H9 (cell line): ENCODE data around the gene ABCG8. TPM values are rescaled to one million over a fixed set of nuclear protein-coding genes. Genes with fewer than 3 reads are reported as not detected.

Experiments used
- DNase-seq: peaks from one replicate; pipeline ENCODE4 v3.0.0-alpha.2; 2017
- H2AFZ ChIP-seq: one replicate; pipeline ENCODE4 v1.6.1; 2013; ENCODE audit warnings: mild to moderate bottlenecking, low read length, control low read depth, moderate library complexity
- H2AK5ac ChIP-seq: 2 replicates; pipeline ENCODE4 v1.6.1; 2013; ENCODE audit warnings: low read length, control low read depth, mixed read lengths; ENCODE audit not compliant: insufficient read length
- H2BK120ac ChIP-seq: one replicate; pipeline ENCODE4 v1.6.1; 2013; ENCODE audit warnings: low read depth, mild to moderate bottlenecking, low read length, control low read depth, inconsistent platforms; ENCODE audit not compliant: poor library complexity, severe bottlenecking
- H2BK12ac ChIP-seq: 2 replicates; pipeline ENCODE4 v1.6.1; 2013; ENCODE audit warnings: low read length, control low read depth, mixed read lengths, low read depth; ENCODE audit not compliant: insufficient read length
- H2BK15ac ChIP-seq: 2 replicates; pipeline ENCODE4 v1.6.1; 2013; ENCODE audit warnings: low read depth, low read length, control low read depth
- H2BK20ac ChIP-seq: one replicate; pipeline ENCODE4 v1.6.1; 2013; ENCODE audit warnings: low read depth, mild to moderate bottlenecking, low read length, control low read depth, inconsistent platforms; ENCODE audit not compliant: poor library complexity, severe bottlenecking
- H2BK5ac ChIP-seq: 2 replicates; pipeline ENCODE4 v1.6.1; 2013; ENCODE audit warnings: low read length, control low read depth, mixed read lengths; ENCODE audit not compliant: insufficient read length
- H3K14ac ChIP-seq: 2 replicates; pipeline ENCODE4 v1.6.1; 2013; ENCODE audit warnings: low read length, control low read depth; ENCODE audit not compliant: insufficient read depth
- H3K18ac ChIP-seq: 2 replicates; pipeline ENCODE4 v1.6.1; 2013; ENCODE audit warnings: low read depth, mild to moderate bottlenecking, mixed read lengths, low read length, control low read depth; ENCODE audit not compliant: insufficient read length
- H3K23ac ChIP-seq: 2 replicates; pipeline ENCODE4 v1.6.1; 2013; ENCODE audit warnings: low read length, control low read depth, mixed read lengths, low read depth; ENCODE audit not compliant: insufficient read length
- H3K23me2 ChIP-seq: 2 replicates; pipeline ENCODE4 v1.6.1; 2013; ENCODE audit warnings: low read depth, mild to moderate bottlenecking, mixed read lengths, low read length, control low read depth; ENCODE audit not compliant: insufficient read length, poor library complexity, severe bottlenecking
- H3K27ac ChIP-seq: 2 replicates; pipeline ENCODE4 v1.5.1; 2013; ENCODE audit warnings: low read length, control low read depth, mixed read lengths, low read depth; ENCODE audit not compliant: insufficient read length
- H3K27me3 ChIP-seq: 2 replicates; pipeline ENCODE4 v1.6.1; 2013; ENCODE audit warnings: low read length, control low read depth, inconsistent platforms; ENCODE audit not compliant: insufficient read depth
- H3K4ac ChIP-seq: 2 replicates; pipeline ENCODE4 v1.6.1; 2013; ENCODE audit warnings: low read depth, mild to moderate bottlenecking, control low read depth, inconsistent platforms, low read length, moderate library complexity
- H3K4me1 ChIP-seq: 2 replicates; pipeline ENCODE4 v1.6.1; 2013; ENCODE audit warnings: low read length, control low read depth, inconsistent platforms; ENCODE audit not compliant: insufficient read depth
- H3K4me2 ChIP-seq: 2 replicates; pipeline ENCODE4 v1.6.1; 2013; ENCODE audit warnings: low read length, control low read depth, mixed read lengths; ENCODE audit not compliant: insufficient read length, insufficient read depth
- H3K56ac ChIP-seq: 2 replicates; pipeline ENCODE4 v1.6.1; 2013; ENCODE audit warnings: low read depth, mild to moderate bottlenecking, mixed read lengths, low read length, control low read depth; ENCODE audit not compliant: insufficient read length
- H3K79me1 ChIP-seq: 2 replicates; pipeline ENCODE4 v1.6.1; 2013; ENCODE audit warnings: low read depth, mild to moderate bottlenecking, moderate library complexity, low read length, control low read depth, inconsistent platforms; ENCODE audit not compliant: insufficient read depth, poor library complexity, severe bottlenecking
- H3K79me2 ChIP-seq: 2 replicates; pipeline ENCODE4 v1.6.1; 2013; ENCODE audit warnings: low read length, control low read depth, inconsistent platforms; ENCODE audit not compliant: insufficient read depth
- H3K9ac ChIP-seq: 2 replicates; pipeline ENCODE4 v1.6.1; 2013; ENCODE audit warnings: low read length, control low read depth, mixed read lengths; ENCODE audit not compliant: insufficient read length; ENCODE audit errors: extremely low read depth
- H3K9me3 ChIP-seq: one replicate; pipeline ENCODE4 v1.6.1; 2013; ENCODE audit warnings: low read depth, low read length, inconsistent platforms; ENCODE audit not compliant: control insufficient read depth
- H3T11ph ChIP-seq: one replicate; pipeline ENCODE4 v1.6.1; 2013; ENCODE audit warnings: mild to moderate bottlenecking, low read length, control low read depth, inconsistent platforms
- H4K20me1 ChIP-seq: one replicate; pipeline ENCODE4 v1.6.1; 2013; ENCODE audit not compliant: control insufficient read depth, insufficient read length, insufficient read depth
- H4K5ac ChIP-seq: 2 replicates; pipeline ENCODE4 v1.6.1; 2013; ENCODE audit warnings: low read depth, mild to moderate bottlenecking, mixed read lengths, low read length, control low read depth; ENCODE audit not compliant: insufficient read length
- H4K8ac ChIP-seq: replicated peaks from 2 replicates; pipeline ENCODE4 v1.6.1; 2013; ENCODE audit warnings: low read length, control low read depth, mixed read lengths, low read depth; ENCODE audit not compliant: insufficient read length
- H4K91ac ChIP-seq: 2 replicates; pipeline ENCODE4 v1.6.1; 2013; ENCODE audit warnings: low read depth, mild to moderate bottlenecking, moderate library complexity, mixed read lengths, low read length, control low read depth; ENCODE audit not compliant: insufficient read length
- H3K27ac Mint-ChIP-seq, 3 experiments: 2 replicates in 2 of 3; 3 replicates in 1 of 3; pipeline ENCODE4 v1.8.0; 2020 to 2021; ENCODE audit warnings: mixed read lengths in 3 of 3, mild to moderate bottlenecking in 1 of 3, moderate library complexity in 1 of 3
- H3K27me3 Mint-ChIP-seq: 2 replicates; pipeline ENCODE4 v1.8.0; 2021; ENCODE audit warnings: low read depth, mild to moderate bottlenecking, moderate library complexity, mixed read lengths
- H3K36me3 Mint-ChIP-seq, 3 experiments: 2 replicates in 2 of 3; 3 replicates in 1 of 3; pipeline ENCODE4 v1.8.0; 2020 to 2021; ENCODE audit warnings: low read depth in 3 of 3, mixed read lengths in 3 of 3; ENCODE audit not compliant: insufficient read depth in 1 of 3
- H3K4me1 Mint-ChIP-seq, 2 experiments: 2 replicates each; pipeline ENCODE4 v1.8.0; 2020; ENCODE audit warnings: mixed read lengths in 2 of 2
- H3K4me3 Mint-ChIP-seq, 2 experiments: 2 replicates in 1 of 2; 3 replicates in 1 of 2; pipeline ENCODE4 v1.8.0; 2020 to 2021; ENCODE audit warnings: mild to moderate bottlenecking in 2 of 2, mixed read lengths in 2 of 2, moderate library complexity in 1 of 2
- H3K9me3 Mint-ChIP-seq, 2 experiments: 2 replicates in 1 of 2; 3 replicates in 1 of 2; pipeline ENCODE4 v1.8.0; 2020; ENCODE audit warnings: mild to moderate bottlenecking in 2 of 2, mixed read lengths in 2 of 2, moderate library complexity in 1 of 2
- CTCF ChIP-seq: fragments of 200-600 bp; sonication (generic); conservative IDR thresholded peaks from 3 replicates; pipeline ENCODE4 v1.8.0; 2021; ENCODE audit warnings: antibody characterized with exemption, mild to moderate bottlenecking
- WGBS: extraction: QIAGEN DNeasy Blood & Tissue Kit; methylation state at CpG from one replicate; pipeline ENCODE4 v1.1.7; 2013; ENCODE audit warnings: missing lambda C conversion rate, low lambda C conversion rate, mixed read lengths; ENCODE audit not compliant: insufficient read length; ENCODE audit errors: extremely low coverage; 5-methylcytosine and 5-hydroxymethylcytosine counted together
- total RNA-seq: library from RNA; stranded (reverse); gene quantifications from 2 replicates; pipeline ENCODE4 v1.2.1, GENCODE V29; 2021

ABCG8 gene
- total RNA-seq, 1 experiment from 2014 or later, result not detected

GRCh38 chr2:43842866-43843226, 4.1 kb downstream of the ABCG8 start:
- H3K23me2 ChIP-seq, result no peaks in the 10 kb centered on the region
- no peaks in the 10 kb centered on the region for H3K36me3 Mint-ChIP-seq

More at GRCh38 chr2:43842866-43843226, 4.1 kb downstream of the ABCG8 start:
- H2BK5ac ChIP-seq, result no peak overlapping the region
- H4K5ac ChIP-seq, result no peak overlapping the region
- H2BK20ac ChIP-seq, result no peak overlapping the region
- H4K91ac ChIP-seq, result no peak overlapping the region
- H3K18ac ChIP-seq, result no peak overlapping the region
- no peaks in the 10 kb centered on the region; the same call in 1 of the 2 replicates for H3K4me1 ChIP-seq
- Mint-ChIP-seq H3K4me1 (peaks cover 0 to 11% of the 10 kb centered on the region in 2 experiments; a peak in 2 of 4 replicates), H3K27me3 (peaks cover 7% of the 10 kb centered on the region; the same call in 1 of the 2 replicates), H3K9me3 (no peaks in the 10 kb centered on the region), H3K27ac (no peak overlapping the region), H3K4me3 (no peak overlapping the region)
- H3K27ac ChIP-seq, result no peak overlapping the region
- no peak overlapping the region for H2AFZ ChIP-seq
- H3K27me3 ChIP-seq, result no peaks in the 10 kb centered on the region
- H3K4ac ChIP-seq, result no peak overlapping the region
- H2BK15ac ChIP-seq, result no peak overlapping the region
- H3K9me3 ChIP-seq, result no peaks in the 10 kb centered on the region
- H3K79me1 ChIP-seq, result no peaks in the 10 kb centered on the region
- no peaks in the 10 kb centered on the region for H3K79me2 ChIP-seq
- no peak overlapping the region for H3T11ph ChIP-seq
- no peak overlapping the region for H2BK12ac ChIP-seq
- no peak overlapping the region for H2BK120ac ChIP-seq
- DNase-seq, result no peak
- H3K9ac ChIP-seq, result no peak overlapping the region
- no peak overlapping the region for H4K8ac ChIP-seq
- H3K56ac ChIP-seq, result no peak overlapping the region
- H3K4me2 ChIP-seq, result no peak overlapping the region
- no peak overlapping the region for H3K14ac ChIP-seq
- H2AK5ac ChIP-seq, result no peak overlapping the region
- no peak overlapping the region for H3K23ac ChIP-seq
- WGBS, result no CpG with 5 or more reads among the region's 9 CpGs
- no peak for TF ChIP-seq CTCF
- no peaks in the 10 kb centered on the region for H4K20me1 ChIP-seq
